HL-60/S4 (cell line): Measurements from ENCODE around the gene SPSB4.

Experiments
- in situ Hi-C: fragments of 300-500 bp; cut with MboI; formaldehyde crosslinking; loops from 2 replicates; pipeline ENCODE4 v1.14.3; 2022; ENCODE audit warnings: low sequenced_read_pairs

SPSB4 gene

GRCh38 chr3:141073580-141073979 lies 22.4 kb downstream of the SPSB4 start:
- in situ Hi-C loops, result no loop called here

GRCh38 chr3:141074529-141074928 lies 23.4 kb downstream of the SPSB4 start:
- in situ Hi-C loops, result no loop called here

GRCh38 chr3:141076036-141076773 lies 25.1 kb downstream of the SPSB4 start:
- in situ Hi-C loops, result no loop called here

- in situ Hi-C loops, result no loop called here
Observed at GRCh38 chr3:141076797-141077571, 25.8 kb downstream of the SPSB4 start.

GRCh38 chr3:141077631-141078030 lies 26.5 kb downstream of the SPSB4 start:
- in situ Hi-C loops, result no loop called here

GRCh38 chr3:141078200-141078599 lies 27.1 kb downstream of the SPSB4 start:
- in situ Hi-C loops, result no loop called here

- in situ Hi-C loops, result no loop called here
Observed at GRCh38 chr3:141080431-141080830, 29.3 kb downstream of the SPSB4 start.

- in situ Hi-C loops, result no loop called here
Observed at GRCh38 chr3:141081141-141081795, 30.1 kb downstream of the SPSB4 start.

GRCh38 chr3:141082064-141082463 lies 30.9 kb downstream of the SPSB4 start:
- in situ Hi-C loops, result no loop called here

- in situ Hi-C loops, result no loop called here
Observed at GRCh38 chr3:141083226-141083625, 32.1 kb downstream of the SPSB4 start.

GRCh38 chr3:141083836-141084649 lies 32.9 kb downstream of the SPSB4 start:
- in situ Hi-C loops, result no loop called here

- in situ Hi-C loops, result no loop called here
Observed at GRCh38 chr3:141085343-141086070, 34.4 kb downstream of the SPSB4 start.

GRCh38 chr3:141086188-141086587 lies 35.0 kb downstream of the SPSB4 start:
- in situ Hi-C loops, result no loop called here

- in situ Hi-C loops, result no loop called here
Observed at GRCh38 chr3:141087076-141087777, 36.1 kb downstream of the SPSB4 start.

GRCh38 chr3:141087778-141088130 lies 36.6 kb downstream of the SPSB4 start:
- in situ Hi-C loops, result no loop called here

GRCh38 chr3:141089339-141090152 lies 38.4 kb downstream of the SPSB4 start:
- in situ Hi-C loops, result no loop called here

- in situ Hi-C loops, result no loop called here
Observed at GRCh38 chr3:141091426-141091825, 40.3 kb downstream of the SPSB4 start.

GRCh38 chr3:141092663-141093062 lies 41.5 kb downstream of the SPSB4 start:
- in situ Hi-C loops, result no loop called here

- in situ Hi-C loops, result no loop called here
Observed at GRCh38 chr3:141093397-141093796, 42.2 kb downstream of the SPSB4 start.
